ENCODE data around the gene RABGAP1L. TPM values are rescaled to one million over a fixed set of nuclear protein-coding genes. Genes with fewer than 3 reads are reported as not detected.

The RABGAP1L gene
- total and polyA plus RNA-seq, 2 donors (not counting 3 experiments of a cell fraction or from before 2014, with no cell fraction given), result 6.4 to 22.2 TPM

GRCh38 chr1:174666248-174666647 lies 506.9 kb downstream of the RABGAP1L start:
- Histone ChIP-seq H2AFZ (ENCODE audit: low read depth, low read length) (no peak overlapping the region), H3K27me3 (ENCODE audit: control insufficient read depth in 2 of 2, insufficient read depth in 2 of 2, low read length in 2 of 2) (no peaks in the 10 kb centered on the region), H4K20me1 (replicated peaks; ENCODE audit: control insufficient read depth, extremely low read depth, insufficient read depth, low read length) (no peaks in the 10 kb centered on the region), H3K27ac (ENCODE audit: insufficient read depth, low read depth, low read length) (no peak overlapping the region), H3K4me3 (replicated peaks in 1 of 3; ENCODE audit: insufficient read depth in 1 of 3, low read depth in 1 of 3, low read length in 3 of 3) (no peak overlapping the region), H3K36me3 (ENCODE audit: control insufficient read depth in 2 of 2, extremely low read depth in 1 of 2, insufficient read depth in 2 of 2, low read length in 2 of 2) (no peaks in the 10 kb centered on the region), H3K9me1 (replicated peaks; ENCODE audit: control insufficient read depth, extremely low read depth, insufficient read depth, low read length) (no peaks in the 10 kb centered on the region), H3K4me2 (ENCODE audit: insufficient read depth, low read length) (no peak overlapping the region), H3K79me2 (ENCODE audit: control insufficient read depth, insufficient read depth, low read length) (no peaks in the 10 kb centered on the region), H3K9me3 (replicated peaks; ENCODE audit: control insufficient read depth, insufficient read depth, low read length) (no peaks in the 10 kb centered on the region), H3K9ac (replicated peaks; ENCODE audit: extremely low read depth, insufficient read depth, low read length) (no peak overlapping the region), H3K4me1 (ENCODE audit: control insufficient read depth, extremely low read depth, insufficient read depth, low read length) (no peaks in the 10 kb centered on the region)
- TF ChIP-seq, protein P1, sequence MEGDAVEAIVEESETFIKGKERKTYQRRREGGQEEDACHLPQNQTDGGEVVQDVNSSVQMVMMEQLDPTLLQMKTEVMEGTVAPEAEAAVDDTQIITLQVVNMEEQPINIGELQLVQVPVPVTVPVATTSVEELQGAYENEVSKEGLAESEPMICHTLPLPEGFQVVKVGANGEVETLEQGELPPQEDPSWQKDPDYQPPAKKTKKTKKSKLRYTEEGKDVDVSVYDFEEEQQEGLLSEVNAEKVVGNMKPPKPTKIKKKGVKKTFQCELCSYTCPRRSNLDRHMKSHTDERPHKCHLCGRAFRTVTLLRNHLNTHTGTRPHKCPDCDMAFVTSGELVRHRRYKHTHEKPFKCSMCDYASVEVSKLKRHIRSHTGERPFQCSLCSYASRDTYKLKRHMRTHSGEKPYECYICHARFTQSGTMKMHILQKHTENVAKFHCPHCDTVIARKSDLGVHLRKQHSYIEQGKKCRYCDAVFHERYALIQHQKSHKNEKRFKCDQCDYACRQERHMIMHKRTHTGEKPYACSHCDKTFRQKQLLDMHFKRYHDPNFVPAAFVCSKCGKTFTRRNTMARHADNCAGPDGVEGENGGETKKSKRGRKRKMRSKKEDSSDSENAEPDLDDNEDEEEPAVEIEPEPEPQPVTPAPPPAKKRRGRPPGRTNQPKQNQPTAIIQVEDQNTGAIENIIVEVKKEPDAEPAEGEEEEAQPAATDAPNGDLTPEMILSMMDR (IDR thresholded peaks at IDR 0.05; ENCODE audit: extremely low read depth in 1 of 2, insufficient read depth in 1 of 2, low read depth in 1 of 2, low read length in 2 of 2), result no peak
- ChIA-PET POLR2A (no interaction called here), CTCF (no interaction called here)
- dilution Hi-C loops (cut with MboI; ENCODE audit: extremely low pct_ligation_motif_present, low sequenced_read_pairs) (no loop called here), intact Hi-C loops (cut with micrococcal nuclease) (no loop called here)
- DNase-seq (ENCODE audit: low read depth, low spot score) (no peak), FAIRE-seq (no peak)
- BruUV-seq (replicated peaks), result no TSS peak

DNA sequence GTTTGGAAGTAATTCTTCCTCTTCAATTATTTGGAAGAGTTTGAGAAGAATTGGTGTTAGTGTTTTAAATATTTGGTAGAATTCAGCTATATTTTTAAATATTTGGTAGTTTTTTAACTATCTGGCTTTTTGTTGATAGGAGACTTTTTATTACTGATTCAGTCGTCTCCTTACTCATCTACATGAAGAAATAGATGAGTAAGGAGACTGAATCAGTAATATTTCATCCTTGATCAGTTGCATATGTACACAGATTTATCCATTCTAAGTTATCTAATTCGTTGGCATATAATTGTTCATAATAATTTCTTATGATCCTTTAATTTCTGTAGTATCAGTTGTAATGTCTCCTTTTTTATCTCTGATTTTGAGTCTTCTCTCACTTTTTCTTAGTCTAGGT lies 512.5 kb downstream of the RABGAP1L start:
- dilution Hi-C loops (cut with MboI; ENCODE audit: extremely low pct_ligation_motif_present, low sequenced_read_pairs), result no loop called here
- Histone ChIP-seq H3K9me3 (replicated peaks; ENCODE audit: control insufficient read depth, insufficient read depth, low read length) (no peaks in the 10 kb centered on the region), H3K27me3 (ENCODE audit: control insufficient read depth in 2 of 2, insufficient read depth in 2 of 2, low read length in 2 of 2) (no peaks in the 10 kb centered on the region), H3K36me3 (ENCODE audit: control insufficient read depth in 2 of 2, extremely low read depth in 1 of 2, insufficient read depth in 2 of 2, low read length in 2 of 2) (no peaks in the 10 kb centered on the region), H3K4me3 (replicated peaks in 1 of 3; ENCODE audit: insufficient read depth in 1 of 3, low read depth in 1 of 3, low read length in 3 of 3) (no peak overlapping the region), H3K79me2 (ENCODE audit: control insufficient read depth, insufficient read depth, low read length) (no peaks in the 10 kb centered on the region), H3K9me1 (replicated peaks; ENCODE audit: control insufficient read depth, extremely low read depth, insufficient read depth, low read length) (no peaks in the 10 kb centered on the region), H3K4me2 (ENCODE audit: insufficient read depth, low read length) (no peak overlapping the region), H3K27ac (ENCODE audit: insufficient read depth, low read depth, low read length) (no peak overlapping the region), H3K4me1 (ENCODE audit: control insufficient read depth, extremely low read depth, insufficient read depth, low read length) (no peaks in the 10 kb centered on the region), H3K9ac (replicated peaks; ENCODE audit: extremely low read depth, insufficient read depth, low read length) (no peak overlapping the region), H4K20me1 (replicated peaks; ENCODE audit: control insufficient read depth, extremely low read depth, insufficient read depth, low read length) (no peaks in the 10 kb centered on the region), H2AFZ (ENCODE audit: low read depth, low read length) (no peak overlapping the region)
- TF ChIP-seq MYC (IDR thresholded peaks at IDR 0.05; ENCODE audit: low read depth, low read length) (no peak), FOS (IDR thresholded peaks at IDR 0.05; ENCODE audit: borderline replicate concordance, insufficient read depth, low read length) (no peak), POLR2AphosphoS5 (IDR thresholded peaks at IDR 0.05; ENCODE audit: insufficient read depth, low read depth, low read length) (no peak), EZH2 (IDR thresholded peaks at IDR 0.05; ENCODE audit: borderline replicate concordance, low read depth, low read length, severe bottlenecking) (no peak), POLR2A (IDR thresholded peaks at IDR 0.05; ENCODE audit: low read depth, low read length) (no peak), JUN (IDR thresholded peaks at IDR 0.05; ENCODE audit: borderline replicate concordance, insufficient read depth, insufficient read length, low read depth) (no peak), GATA2 (IDR thresholded peaks at IDR 0.05; ENCODE audit: insufficient read depth, insufficient read length, low read depth, low read length) (no peak), MAX (IDR thresholded peaks at IDR 0.05; ENCODE audit: insufficient read depth, insufficient read length) (no peak)
- TF ChIP-seq, protein P1 (IDR thresholded peaks at IDR 0.05; ENCODE audit: extremely low read depth in 1 of 2, insufficient read depth in 1 of 2, low read depth in 1 of 2, low read length in 2 of 2), result no peak
- BruUV-seq (replicated peaks), result no TSS peak
- no peak for DNase-seq (ENCODE audit: low read depth, low spot score)
- intact Hi-C loops (cut with micrococcal nuclease), result no loop called here
- FAIRE-seq, result no peak
- ChIA-PET POLR2A (no interaction called here), CTCF (no interaction called here)

Measured in endothelial cell of umbilical vein (primary cell).